CD14-positive monocyte (primary cell): ENCODE data around the gene SLX9. TPM values are rescaled to one million over a fixed set of nuclear protein-coding genes. Genes with fewer than 3 reads are reported as not detected.

Experiments
- DNase-seq, 3 donors: peaks; one replicate each; pipeline ENCODE4 v3.0.0-alpha.2; 2011 to 2022
- H2AFZ ChIP-seq: 2 replicates; pipeline ENCODE4 v1.6.0; 2012; ENCODE audit warnings: mild to moderate bottlenecking, low read depth, low read length, inconsistent platforms; ENCODE audit not compliant: insufficient read depth, poor library complexity, severe bottlenecking
- H3K27ac ChIP-seq, 2 donors: 1 replicate in 1 of 2; 2 replicates in 1 of 2; pipeline ENCODE4 v1.5.1; 2012 to 2013; ENCODE audit warnings: low read length in 2 of 2, control low read depth in 1 of 2, inconsistent platforms in 1 of 2, low read depth in 1 of 2, mild to moderate bottlenecking in 1 of 2
- H3K27me3 ChIP-seq, 2 donors: one replicate each; pipeline versions ENCODE4 v1.6.0 to v1.6.1; 2011 to 2013; ENCODE audit warnings: low read length in 2 of 2; ENCODE audit not compliant: control insufficient read depth in 2 of 2, insufficient read depth in 2 of 2
- H3K36me3 ChIP-seq, 2 donors: replicated peaks in 1 of 2; 1 replicate in 1 of 2; 2 replicates in 1 of 2; pipeline versions ENCODE4 v1.5.1 to v1.6.1; 2012 to 2013; ENCODE audit warnings: low read length in 2 of 2, control low read depth in 1 of 2, inconsistent platforms in 1 of 2, mild to moderate bottlenecking in 1 of 2; ENCODE audit not compliant: insufficient read depth in 2 of 2, control insufficient read depth in 1 of 2
- H3K4me1 ChIP-seq, 2 donors: 1 replicate in 1 of 2; 2 replicates in 1 of 2; pipeline versions ENCODE4 v1.5.1 to v1.6.1; 2012 to 2013; ENCODE audit warnings: low read length in 2 of 2, control low read depth in 1 of 2, inconsistent platforms in 1 of 2, mild to moderate bottlenecking in 1 of 2, moderate library complexity in 1 of 2; ENCODE audit not compliant: insufficient read depth in 2 of 2, control insufficient read depth in 1 of 2
- H3K4me2 ChIP-seq: replicated peaks from 2 replicates; pipeline ENCODE3; 2012; ENCODE audit warnings: low read length, moderate library complexity, mild to moderate bottlenecking; ENCODE audit not compliant: poor library complexity, severe bottlenecking; ENCODE audit errors: extremely low read depth
- H3K4me3 ChIP-seq, 3 experiments: fragments of 200-600 bp in 1 of 3; sonication (generic) in 1 of 3; replicated peaks in 1 of 3; 1 replicate in 2 of 3; 2 replicates in 1 of 3; pipeline ENCODE4 v1.5.1; 2011 to 2013; ENCODE audit warnings: low read length in 3 of 3, mild to moderate bottlenecking in 3 of 3, control low read depth in 2 of 3, low read depth in 2 of 3, inconsistent platforms in 1 of 3, moderate library complexity in 1 of 3
- H3K79me2 ChIP-seq: 2 replicates; pipeline ENCODE4 v1.6.0; 2012; ENCODE audit warnings: mild to moderate bottlenecking, control low read depth, inconsistent platforms, low read length, moderate library complexity; ENCODE audit not compliant: insufficient read depth
- H3K9ac ChIP-seq: 2 replicates; pipeline ENCODE4 v1.6.0; 2017; ENCODE audit warnings: low read length, mild to moderate bottlenecking; ENCODE audit not compliant: insufficient read depth, poor library complexity, severe bottlenecking
- H3K9me3 ChIP-seq, 2 donors: replicated peaks in 1 of 2; 1 replicate in 1 of 2; 2 replicates in 1 of 2; pipeline versions ENCODE4 v1.5.1 to v1.6.1; 2012 to 2013; ENCODE audit warnings: low read length in 2 of 2, control low read depth in 1 of 2; ENCODE audit not compliant: control insufficient read depth in 1 of 2, insufficient read depth in 1 of 2
- H4K20me1 ChIP-seq: 2 replicates; pipeline ENCODE4 v1.6.0; 2012; ENCODE audit warnings: mild to moderate bottlenecking, low read length, control low read depth, moderate library complexity; ENCODE audit not compliant: insufficient read depth
- H3K27ac Mint-ChIP-seq, 7 donors: one replicate each; pipeline ENCODE4 v1.8.0; 2020; ENCODE audit warnings: mild to moderate bottlenecking in 7 of 7, mixed read lengths in 7 of 7, moderate library complexity in 6 of 7, inconsistent platforms in 2 of 7
- H3K27me3 Mint-ChIP-seq, 3 donors: one replicate each; pipeline ENCODE4 v1.8.0; 2021 to 2022; ENCODE audit warnings: low read depth in 3 of 3, mild to moderate bottlenecking in 3 of 3, mixed read lengths in 3 of 3, moderate library complexity in 3 of 3, inconsistent platforms in 1 of 3
- H3K36me3 Mint-ChIP-seq, 2 donors: one replicate each; pipeline ENCODE4 v1.8.0; 2020; ENCODE audit warnings: mixed read lengths in 2 of 2, inconsistent platforms in 1 of 2, mild to moderate bottlenecking in 1 of 2
- H3K4me1 Mint-ChIP-seq: one replicate; pipeline ENCODE4 v1.8.0; 2020; ENCODE audit warnings: mild to moderate bottlenecking, mixed read lengths
- H3K4me3 Mint-ChIP-seq, 2 donors: one replicate each; pipeline ENCODE4 v1.8.0; 2020; ENCODE audit warnings: mild to moderate bottlenecking in 2 of 2, mixed read lengths in 2 of 2, moderate library complexity in 1 of 2
- H3K9me3 Mint-ChIP-seq, 7 donors: one replicate each; pipeline ENCODE4 v1.8.0; 2020 to 2022; ENCODE audit warnings: mixed read lengths in 7 of 7, mild to moderate bottlenecking in 6 of 7, moderate library complexity in 6 of 7, inconsistent platforms in 2 of 7
- CTCF ChIP-seq: fragments of 200-600 bp; IDR thresholded peaks from one replicate; pipeline ENCODE4 v1.8.0; 2022; ENCODE audit warnings: antibody characterized with exemption, mild to moderate bottlenecking
- WGBS: methylation state at CpG from one replicate; pipeline ENCODE4 v1.1.5; 2013; ENCODE audit warnings: missing lambda C conversion rate; ENCODE audit not compliant: insufficient coverage; 5-methylcytosine and 5-hydroxymethylcytosine counted together
- intact Hi-C, 2 donors: fragments of 100-400 bp; cut with micrococcal nuclease; formaldehyde crosslinking; loops; one replicate each; pipeline versions ENCODE4 v1.15.0 to v1.15.1; 2023
- polyA plus RNA-seq, 3 donors: library from polyadenylated mRNA; depleted of rRNA in 1 of 3; unstranded in 2 of 3; stranded (reverse) in 1 of 3; fragments of 300-500 nt in 2 of 3; fragments of >200 nt in 1 of 3; fragmentation: Illumina TruSeq in 2 of 3; gene quantifications; 1 replicate in 2 of 3; 2 replicates in 1 of 3; pipeline ENCODE4 v1.2.3, GENCODE V29; 2012 to 2021

The SLX9 gene
- polyA plus RNA-seq, 3 donors = 7.5 to 9.0 (median 9.0) TPM

GRCh38 chr21:45000637-45001133, 60.9 kb downstream of the SLX9 start:
- no peak overlapping the region for H2AFZ ChIP-seq
- no peaks in the 10 kb centered on the region for H3K79me2 ChIP-seq
- Mint-ChIP-seq H3K36me3 (no peaks in the 10 kb centered on the region), H3K9me3 (peaks cover 0 to 6% (median 1%) of the 10 kb centered on the region in 7 donors), H3K27ac (no peak overlapping the region), H3K4me3 (no peak overlapping the region), H3K4me1 (no peaks in the 10 kb centered on the region), H3K27me3 (peaks cover 0 to 8% (median 7%) of the 10 kb centered on the region in 3 donors)
- WGBS = 88% methylated on average over 27 of the region's 27 CpGs
- no peak for TF ChIP-seq CTCF
- H3K9me3 ChIP-seq = no peaks in the 10 kb centered on the region
- no peak for DNase-seq
- no peak overlapping the region for H3K9ac ChIP-seq
- no peaks in the 10 kb centered on the region for H3K27me3 ChIP-seq
- no peak overlapping the region for H3K4me2 ChIP-seq
- intact Hi-C loops = no loop called here
- H3K4me1 ChIP-seq = no peaks in the 10 kb centered on the region
- H3K4me3 ChIP-seq = no peak overlapping the region
- no peak overlapping the region for H3K27ac ChIP-seq
- H4K20me1 ChIP-seq = no peaks in the 10 kb centered on the region
- H3K36me3 ChIP-seq = no peaks in the 10 kb centered on the region

DNA sequence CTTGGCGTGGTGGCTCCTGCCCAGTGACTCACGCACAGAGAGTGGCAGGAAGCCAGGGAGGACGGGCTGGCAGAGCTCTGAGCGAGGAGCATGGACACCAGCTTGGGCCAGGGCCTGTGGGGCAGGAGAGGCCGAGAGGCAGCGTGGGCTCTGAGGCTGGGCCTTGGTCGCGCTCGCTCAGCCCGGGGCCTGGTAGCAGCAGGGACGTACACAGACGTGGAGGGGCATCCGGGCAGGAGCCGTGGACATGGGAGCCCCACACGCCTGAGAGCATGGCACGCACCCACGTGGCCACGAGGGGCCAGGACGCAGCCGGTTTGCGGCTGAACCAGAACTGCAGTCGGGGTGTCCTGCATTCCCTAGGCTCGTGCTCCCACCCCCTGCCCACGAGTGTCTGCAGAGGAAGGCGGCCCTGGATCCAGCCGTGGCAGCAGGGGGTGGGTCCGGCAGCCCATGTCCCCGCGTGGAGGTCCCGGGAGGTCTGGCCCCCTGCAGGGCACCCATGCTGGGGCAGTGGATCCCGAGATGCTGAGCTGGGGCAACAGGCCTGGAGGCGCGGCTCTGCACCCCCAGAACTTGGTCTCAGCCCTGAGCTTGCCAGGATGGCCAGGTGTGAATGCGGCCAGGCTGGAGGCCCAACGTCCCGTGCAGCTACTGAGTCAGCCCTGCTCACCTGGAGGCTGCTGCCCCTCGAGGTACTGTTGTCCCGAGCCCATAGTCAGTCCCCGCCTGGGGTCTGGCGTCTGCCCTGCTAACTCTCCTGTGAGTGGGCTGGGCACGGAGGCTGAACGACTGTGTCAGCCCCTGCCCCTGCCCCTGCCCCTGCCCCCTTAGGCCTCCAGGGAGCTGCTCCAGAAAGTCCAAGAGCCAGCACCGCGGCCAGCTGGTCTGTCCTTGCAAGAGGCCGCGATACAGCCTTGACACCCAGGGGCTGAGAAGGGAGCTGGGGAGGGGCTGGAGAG, 61.6 kb downstream of the SLX9 start:
- intact Hi-C loops = no loop called here
- H3K4me3 ChIP-seq = no peak overlapping the region
- no peaks in the 10 kb centered on the region for H4K20me1 ChIP-seq
- H3K9me3 ChIP-seq = no peaks in the 10 kb centered on the region
- no peak overlapping the region for H3K27ac ChIP-seq
- no peak overlapping the region for H3K27ac Mint-ChIP-seq
- H3K4me3 Mint-ChIP-seq = no peak overlapping the region
- H3K9ac ChIP-seq = no peak overlapping the region
- no peaks in the 10 kb centered on the region for H3K27me3 ChIP-seq
- H3K27me3 Mint-ChIP-seq = peaks cover 3 to 14% (median 10%) of the 10 kb centered on the region in 3 donors
- 87% methylated on average over 42 of the region's 46 CpGs for WGBS
- H3K36me3 ChIP-seq = no peaks in the 10 kb centered on the region
- no peak overlapping the region for H2AFZ ChIP-seq
- H3K4me1 Mint-ChIP-seq = no peaks in the 10 kb centered on the region
- DNase-seq = no peak
- TF ChIP-seq CTCF = no peak
- H3K4me1 ChIP-seq = no peaks in the 10 kb centered on the region
- no peak overlapping the region for H3K4me2 ChIP-seq
- no peaks in the 10 kb centered on the region for H3K79me2 ChIP-seq
- H3K9me3 Mint-ChIP-seq = peaks cover 0 to 9% (median 5%) of the 10 kb centered on the region in 7 donors
- H3K36me3 Mint-ChIP-seq = no peaks in the 10 kb centered on the region
